K562 (cell line): ENCODE data around the gene GPR176. TPM values are rescaled to one million over a fixed set of nuclear protein-coding genes. Genes with fewer than 3 reads are reported as not detected.
A peak's percentile ranks its signal among the peaks of the same experiment; 100 is the strongest.

ENCODE experiments used
- ATAC-seq: fragments of 200-7000 bp; cut with Tn5 transposase; 3 replicates; pipeline ENCODE4 v1.9.1; 2020; ENCODE audit warnings: moderate library complexity
- BruUV-seq: library from RNA; stranded (reverse); fragments of 400-500 nt; replicated peaks from 2 replicates; lab custom pipeline; 2021; lab: Mats Ljungman, UMichigan
- CTCF ChIA-PET: fragments of 300-600 bp; formaldehyde crosslinking; extraction: SDS; loops from one replicate; lab custom pipeline; 2021; ENCODE audit warnings: low intra/inter-chr PET ratio; lab: Yijun Ruan, JAX
- POLR2A ChIA-PET: fragments of 300-600, 350-650 bp; sonication (Branson Sonifier 250); formaldehyde crosslinking; extraction: SDS; loops from one replicate; lab custom pipeline; 2021; ENCODE audit warnings: antibody characterized with exemption, inconsistent platforms; lab: Yijun Ruan, JAX
- DNase-seq, 4 experiments: peaks; one replicate each; pipeline versions ENCODE4 v3.0.0 to v3.0.0-alpha.2; 2011 to 2018; ENCODE audit warnings: low spot score in 3 of 4, mixed read lengths in 3 of 4; ENCODE audit errors: extremely low read depth in 1 of 4
- FAIRE-seq: peaks from 2 replicates; lab custom pipeline; 2011; peaks lifted over from hg19 to GRCh38; lab: Jason Lieb, UNC
- H2AFZ ChIP-seq: 2 replicates; pipeline ENCODE4 v1.6.0; 2011; ENCODE audit warnings: low read depth, low read length, control low read depth, inconsistent platforms
- H3K27ac ChIP-seq: fragments of 200-600 bp; 3 replicates; pipeline ENCODE4 v1.8.0; 2011; ENCODE audit warnings: low read depth, mild to moderate bottlenecking, control low read depth, inconsistent platforms, low read length, moderate library complexity, mixed read lengths; ENCODE audit errors: extremely low read depth
- H3K27me3 ChIP-seq, 2 experiments: fragments of 300-600 bp in 1 of 2; 2 replicates in 1 of 2; 3 replicates in 1 of 2; pipeline versions ENCODE4 v1.6.0 to v1.8.0; 2011; ENCODE audit warnings: inconsistent platforms in 2 of 2, low read length in 2 of 2, mild to moderate bottlenecking in 1 of 2, mixed read lengths in 1 of 2, moderate library complexity in 1 of 2; ENCODE audit not compliant: control insufficient read depth in 2 of 2, insufficient read depth in 2 of 2
- H3K36me3 ChIP-seq: fragments of 300-600 bp; 3 replicates; pipeline ENCODE4 v1.8.0; 2011; ENCODE audit warnings: mild to moderate bottlenecking, low read length, inconsistent platforms; ENCODE audit not compliant: control insufficient read depth, insufficient read depth
- H3K4me1 ChIP-seq, 2 experiments: fragments of 200-600 bp in 1 of 2; replicated peaks in 1 of 2; 2 replicates in 1 of 2; 3 replicates in 1 of 2; pipeline versions ENCODE4 v1.5.1 to v1.8.0; 2011; ENCODE audit warnings: inconsistent platforms in 2 of 2, low read length in 2 of 2, mild to moderate bottlenecking in 1 of 2, mixed read lengths in 1 of 2, moderate library complexity in 1 of 2; ENCODE audit not compliant: control insufficient read depth in 2 of 2, insufficient read depth in 2 of 2
- H3K4me2 ChIP-seq: 2 replicates; pipeline ENCODE4 v1.6.1; 2011; ENCODE audit warnings: low read length, control low read depth, inconsistent platforms, mixed read lengths; ENCODE audit not compliant: insufficient read depth
- H3K4me3 ChIP-seq: fragments of 200-600 bp; sonication (generic), shearing (Covaris generic); 2 replicates; pipeline ENCODE4 v1.5.1; 2016; ENCODE audit warnings: control low read depth, inconsistent platforms
- H3K79me2 ChIP-seq: fragments of 200-600 bp; 3 replicates; pipeline ENCODE4 v1.8.0; 2011; ENCODE audit warnings: low read length, inconsistent platforms; ENCODE audit not compliant: control insufficient read depth, insufficient read depth
- H3K9ac ChIP-seq, 2 experiments: 2 replicates each; pipeline versions ENCODE4 v1.6.0 to v1.6.1; 2011; ENCODE audit warnings: low read depth in 2 of 2, low read length in 2 of 2, control low read depth in 1 of 2, inconsistent platforms in 1 of 2, mild to moderate bottlenecking in 1 of 2, mixed read lengths in 1 of 2; ENCODE audit not compliant: insufficient read depth in 1 of 2
- H3K9me1 ChIP-seq: one replicate; pipeline ENCODE4 v1.6.0; 2011; ENCODE audit warnings: inconsistent platforms, mild to moderate bottlenecking, low read length, moderate library complexity; ENCODE audit not compliant: control insufficient read depth, insufficient read depth
- H3K9me3 ChIP-seq: replicated peaks from 2 replicates; pipeline ENCODE4 v1.5.1; 2011; ENCODE audit warnings: low read depth, low read length, inconsistent platforms; ENCODE audit not compliant: control insufficient read depth, insufficient read depth
- H4K20me1 ChIP-seq: replicated peaks from 2 replicates; pipeline ENCODE4 v1.6.1; 2011; ENCODE audit warnings: low read length, inconsistent platforms, mixed read lengths; ENCODE audit not compliant: control insufficient read depth, insufficient read depth
- EGR1 ChIP-seq: fragments of 450-650 bp; conservative IDR thresholded peaks from 2 replicates; pipeline ENCODE4 v1.6.1; 2017; ENCODE audit warnings: mild to moderate bottlenecking
- HNRNPLL ChIP-seq: fragments of 200-400 bp; formaldehyde crosslinking; IDR thresholded peaks from 2 replicates; pipeline ENCODE4 v1.6.1; 2017; ENCODE audit warnings: low read length, low read depth, mild to moderate bottlenecking; ENCODE audit not compliant: poor library complexity, severe bottlenecking
- MEIS2 ChIP-seq: fragments of 450-650 bp; IDR thresholded peaks from 2 replicates; pipeline ENCODE4 v1.6.1; 2014; ENCODE audit warnings: mild to moderate bottlenecking; ENCODE audit not compliant: partially characterized antibody
- NFYB ChIP-seq: IDR thresholded peaks from 2 replicates; pipeline ENCODE4 v1.6.1; 2011; ENCODE audit warnings: mild to moderate bottlenecking, moderate library complexity; ENCODE audit not compliant: insufficient read length; ENCODE audit errors: extremely low read depth
- RAD21 ChIP-seq, 2 experiments: fragments of 250-450 bp in 1 of 2; fragments of 450-650 bp in 1 of 2; sonication (Bioruptor Pico) in 1 of 2; formaldehyde crosslinking in 1 of 2; IDR thresholded peaks in 1 of 2; conservative IDR thresholded peaks in 1 of 2; 2 replicates each; pipeline versions ENCODE4 v1.4.0 to v1.8.0; 2020 to 2022; ENCODE audit warnings: mild to moderate bottlenecking in 2 of 2, moderate library complexity in 1 of 2
- RFX7 ChIP-seq: fragments of 250-450 bp; sonication (Bioruptor Pico); IDR thresholded peaks from 2 replicates; pipeline ENCODE4 v1.5.1; 2021; ENCODE audit warnings: mild to moderate bottlenecking
- SIRT6 ChIP-seq: IDR thresholded peaks from one replicate; pipeline ENCODE4 v1.6.1; 2012; ENCODE audit warnings: low read depth, mild to moderate bottlenecking, control low read depth, inconsistent platforms, low read length, moderate library complexity
- TAF15 ChIP-seq: fragments of 200-400 bp; formaldehyde crosslinking; IDR thresholded peaks from 2 replicates; pipeline ENCODE4 v1.6.1; 2017; ENCODE audit warnings: mild to moderate bottlenecking, low read depth, low read length, moderate library complexity
- XRCC3 ChIP-seq: fragments of 450-650 bp; IDR thresholded peaks from 2 replicates; pipeline ENCODE4 v1.6.1; 2017; ENCODE audit warnings: mild to moderate bottlenecking, moderate library complexity
- ZNF134 ChIP-seq: fragments of 250-450 bp; sonication (Bioruptor Pico); conservative IDR thresholded peaks from 2 replicates; pipeline ENCODE4 v1.4.0; 2020
- ZNF184 ChIP-seq: sonication (generic); formaldehyde crosslinking; IDR thresholded peaks from 2 replicates; pipeline ENCODE4 v1.5.0; 2020; ENCODE audit warnings: missing genetic modification reagents
- ZNF354B ChIP-seq: fragments of 250-450 bp; sonication (Bioruptor Pico); IDR thresholded peaks from 2 replicates; pipeline ENCODE4 v1.4.0; 2020
- WGBS: fragments of 100-300 bp; shearing (Covaris generic); methylation state at CpG from one replicate; pipeline ENCODE4 v1.1.6; 2016; ENCODE audit warnings: low coverage, mixed read lengths; ENCODE audit not compliant: insufficient coverage; ENCODE audit errors: missing lambda C conversion rate; 5-methylcytosine and 5-hydroxymethylcytosine counted together
- in situ Hi-C: fragments of 300-500 bp; cut with MboI; formaldehyde crosslinking; loops from 4 replicates; pipeline ENCODE4 v1.15.0; 2018; ENCODE audit warnings: inconsistent platforms, mixed read lengths
- intact Hi-C: fragments of 100-400 bp; cut with micrococcal nuclease; formaldehyde crosslinking; loops from 2 replicates; pipeline ENCODE4 v1.14.2; 2022
- polyA plus RNA-seq, 8 experiments: library from polyadenylated mRNA; depleted of rRNA in 4 of 8; stranded (reverse) in 5 of 8; unstranded in 3 of 8; fragments of >200 nt; fragmentation: Nextera tagmentation in 2 of 8; fragmentation: Illumina TruSeq in 1 of 8; extraction: Ambion mirVana in 2 of 8; extraction: Trizol in 1 of 8; gene quantifications; 2 replicates each; pipeline versions ENCODE4 v1.2.1 to v1.2.3, GENCODE V29; 2011 to 2014; ENCODE audit warnings: inconsistent platforms in 1 of 8, missing spikeins in 1 of 8
- total RNA-seq, 7 experiments: library from RNA; depleted of rRNA in 6 of 7; stranded (reverse); fragments of >200 nt in 6 of 7; fragmentation: Illumina TruSeq in 2 of 7; extraction: Trizol in 2 of 7; gene quantifications; 2 replicates each; pipeline versions ENCODE4 v1.2.1 to v1.2.3, GENCODE V29; 2011 to 2021; ENCODE audit warnings: low replicate concordance in 1 of 7
- TF ChIP-seq, protein P1 (sequence below): fragments of 250-450 bp; sonication (Bioruptor Pico); IDR thresholded peaks from 2 replicates; pipeline ENCODE4 v1.5.0; 2021; ENCODE audit warnings: mild to moderate bottlenecking, borderline replicate concordance
- TF ChIP-seq, protein P2 (sequence below): sonication (generic); formaldehyde crosslinking; IDR thresholded peaks from 2 replicates; pipeline ENCODE4 v1.8.1; 2023; ENCODE audit warnings: mild to moderate bottlenecking, missing genetic modification reagents

GPR176 gene
- total and polyA plus RNA-seq, 9 of the 15 experiments (the other 6 are each of a cell fraction or from before 2014, with no cell fraction given) = 0.03 to 1.2 (median 0.76) TPM

DNA sequence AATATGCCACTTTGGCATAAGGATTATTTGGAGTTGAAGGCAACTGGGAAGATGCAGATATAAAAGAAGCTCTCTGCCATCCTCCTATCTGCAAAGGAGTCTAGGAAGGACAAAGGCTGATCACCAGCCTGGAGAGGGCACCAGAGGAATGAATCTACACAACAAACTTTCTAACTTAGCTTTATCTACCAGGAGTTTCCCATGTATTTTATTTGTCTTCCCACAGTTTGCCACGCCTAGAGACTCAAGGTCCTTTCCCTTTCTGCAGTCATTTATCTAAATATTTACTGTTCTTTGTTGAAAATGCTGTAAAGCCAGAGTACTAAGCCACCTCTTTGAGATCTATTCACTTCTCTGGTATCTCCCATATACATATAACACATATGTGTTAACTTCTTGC, 32.2 kb downstream of the GPR176 start (continued):
- TF ChIP-seq, protein P1, sequence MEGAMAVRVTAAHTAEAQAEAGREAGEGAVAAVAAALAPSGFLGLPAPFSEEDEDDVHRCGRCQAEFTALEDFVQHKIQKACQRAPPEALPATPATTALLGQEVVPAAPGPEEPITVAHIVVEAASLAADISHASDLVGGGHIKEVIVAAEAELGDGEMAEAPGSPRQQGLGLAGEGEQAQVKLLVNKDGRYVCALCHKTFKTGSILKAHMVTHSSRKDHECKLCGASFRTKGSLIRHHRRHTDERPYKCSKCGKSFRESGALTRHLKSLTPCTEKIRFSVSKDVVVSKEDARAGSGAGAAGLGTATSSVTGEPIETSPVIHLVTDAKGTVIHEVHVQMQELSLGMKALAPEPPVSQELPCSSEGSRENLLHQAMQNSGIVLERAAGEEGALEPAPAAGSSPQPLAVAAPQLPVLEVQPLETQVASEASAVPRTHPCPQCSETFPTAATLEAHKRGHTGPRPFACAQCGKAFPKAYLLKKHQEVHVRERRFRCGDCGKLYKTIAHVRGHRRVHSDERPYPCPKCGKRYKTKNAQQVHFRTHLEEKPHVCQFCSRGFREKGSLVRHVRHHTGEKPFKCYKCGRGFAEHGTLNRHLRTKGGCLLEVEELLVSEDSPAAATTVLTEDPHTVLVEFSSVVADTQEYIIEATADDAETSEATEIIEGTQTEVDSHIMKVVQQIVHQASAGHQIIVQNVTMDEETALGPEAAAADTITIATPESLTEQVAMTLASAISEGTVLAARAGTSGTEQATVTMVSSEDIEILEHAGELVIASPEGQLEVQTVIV = no peak
- TF ChIP-seq SIRT6 = no peak
- TF ChIP-seq ZNF184 = no peak
- peak in 1 of 2 experiments; percentile 43; a peak in 2 of 4 replicates for TF ChIP-seq RAD21 (CRISPR knock-in tag; conservative IDR thresholded peaks at IDR 0.05 in 1 of 2, IDR thresholded peaks at IDR 0.05 in 1 of 2)
- TF ChIP-seq RFX7 (CRISPR knock-in tag) = no peak

DNA sequence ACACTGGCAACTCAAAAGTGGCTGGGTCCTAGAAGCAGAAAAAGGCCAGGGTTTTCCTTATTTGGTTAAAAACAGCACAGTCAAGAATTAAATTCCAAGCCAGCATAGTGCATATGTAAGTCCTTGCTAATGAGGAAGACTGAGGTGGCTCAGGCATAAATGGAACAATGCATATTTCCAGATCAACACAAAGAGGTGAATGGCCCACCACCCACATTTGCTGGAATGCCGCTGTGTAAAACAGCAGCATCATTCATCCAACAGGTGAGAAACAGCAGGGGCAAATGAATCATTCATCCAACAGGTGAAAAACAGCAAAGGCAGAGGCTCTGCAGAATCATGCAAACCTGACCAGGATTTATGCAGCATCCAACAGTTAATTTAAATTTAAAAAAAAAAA, 32.9 kb downstream of the GPR176 start:
- no peak for FAIRE-seq
- H3K27me3 ChIP-seq = no peaks in the 10 kb centered on the region
- 7% methylated on average over 1 of the region's 1 CpG for WGBS
- peaks cover 0 to 15% of the 10 kb centered on the region in 2 experiments; a peak in 3 of 5 replicates for H3K4me1 ChIP-seq
- H3K9ac ChIP-seq = no peak overlapping the region
- no peak overlapping the region for H3K4me2 ChIP-seq
- no peak for TF ChIP-seq ZNF134
- no peak for TF ChIP-seq MEIS2
- no peak for TF ChIP-seq EGR1
- TF ChIP-seq NFYB = no peak
- TF ChIP-seq HNRNPLL = no peak
- TF ChIP-seq, protein P2, sequence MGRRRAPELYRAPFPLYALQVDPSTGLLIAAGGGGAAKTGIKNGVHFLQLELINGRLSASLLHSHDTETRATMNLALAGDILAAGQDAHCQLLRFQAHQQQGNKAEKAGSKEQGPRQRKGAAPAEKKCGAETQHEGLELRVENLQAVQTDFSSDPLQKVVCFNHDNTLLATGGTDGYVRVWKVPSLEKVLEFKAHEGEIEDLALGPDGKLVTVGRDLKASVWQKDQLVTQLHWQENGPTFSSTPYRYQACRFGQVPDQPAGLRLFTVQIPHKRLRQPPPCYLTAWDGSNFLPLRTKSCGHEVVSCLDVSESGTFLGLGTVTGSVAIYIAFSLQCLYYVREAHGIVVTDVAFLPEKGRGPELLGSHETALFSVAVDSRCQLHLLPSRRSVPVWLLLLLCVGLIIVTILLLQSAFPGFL (CRISPR knock-in tag) = no peak
- TF ChIP-seq TAF15 = no peak
- TF ChIP-seq XRCC3 = no peak
- TF ChIP-seq ZNF354B (CRISPR knock-in tag) = no peak
- TF ChIP-seq, all 486 proteins: peak for 0
- Histone ChIP-seq H3K9me3 (no peaks in the 10 kb centered on the region), H3K9me1 (no peaks in the 10 kb centered on the region), H3K36me3 (no peaks in the 10 kb centered on the region), H2AFZ (no peak overlapping the region), H3K4me3 (no peak overlapping the region), H3K79me2 (no peaks in the 10 kb centered on the region), H3K27ac (no peak overlapping the region), H4K20me1 (no peaks in the 10 kb centered on the region)
- no peak for ATAC-seq
- CTCF ChIA-PET = no interaction called here
- intact Hi-C loops = loop anchor here (5.0 kb wide), 1 partner anchor 40 kb away; no protein-coding TSS in a partner anchor
- in situ Hi-C loops = no loop called here
- BruUV-seq = no TSS peak
- POLR2A ChIA-PET = interaction anchor here (1.2 to 1.3 kb wide), 2 partner anchors 9 to 12 kb away, joined by 3 to 6 read pairs; no protein-coding TSS in a partner anchor
- no peak for DNase-seq
